Esophagus muscularis mucosa (tissue), 4 donors: ENCODE measurements around the gene PCDH9. TPM values are rescaled to one million over a fixed set of nuclear protein-coding genes. Genes with fewer than 3 reads are reported as not detected.

ENCODE experiments used
- DNase-seq: peaks from one replicate; pipeline ENCODE4 v3.0.0-alpha.2; 2017; ENCODE audit errors: extremely low spot score
- H3K27ac ChIP-seq, 4 donors: fragments of 200-600 bp; sonication (generic); replicated peaks in 1 of 4; 1 replicate in 3 of 4; 2 replicates in 1 of 4; pipeline ENCODE4 v1.5.1; 2016 to 2019; ENCODE audit warnings: mild to moderate bottlenecking in 1 of 4
- H3K27me3 ChIP-seq, 4 donors: fragments of 200-600 bp; sonication (generic); one replicate each; pipeline versions ENCODE4 v1.5.1 to v1.6.0; 2016 to 2019
- H3K36me3 ChIP-seq, 4 donors: fragments of 200-600 bp; sonication (generic); one replicate each; pipeline ENCODE4 v1.5.1; 2016 to 2019
- H3K4me1 ChIP-seq, 4 donors: fragments of 200-600 bp; sonication (generic); one replicate each; pipeline ENCODE4 v1.5.1; 2016 to 2019
- H3K4me3 ChIP-seq, 4 donors: fragments of 200-600 bp; sonication (generic); 1 replicate in 2 of 4; 2 replicates in 2 of 4; pipeline ENCODE4 v1.5.1; 2016 to 2019; ENCODE audit warnings: mild to moderate bottlenecking in 4 of 4, moderate library complexity in 1 of 4
- H3K9me3 ChIP-seq, 4 donors: fragments of 200-600 bp; sonication (generic); 1 replicate in 3 of 4; 2 replicates in 1 of 4; pipeline ENCODE4 v1.5.1; 2016 to 2019
- CTCF ChIP-seq, 3 experiments: fragments of 200-600 bp in 2 of 3; fragments of 450-650 bp in 1 of 3; sonication (generic) in 2 of 3; IDR thresholded peaks; one replicate each; pipeline ENCODE4 v1.5.1; 2017 to 2019; ENCODE audit warnings: antibody characterized with exemption in 3 of 3, mild to moderate bottlenecking in 2 of 3, moderate library complexity in 1 of 3
- EP300 ChIP-seq: sonication (generic); formaldehyde crosslinking; IDR thresholded peaks from one replicate; pipeline ENCODE4 v1.6.1; 2017; ENCODE audit warnings: antibody characterized with exemption
- POLR2A ChIP-seq: fragments of 450-650 bp; IDR thresholded peaks from one replicate; pipeline ENCODE4 v1.6.1; 2017; ENCODE audit warnings: antibody characterized with exemption, moderate library complexity, mild to moderate bottlenecking, low read depth
- POLR2AphosphoS5 ChIP-seq, 2 donors: sonication (generic); formaldehyde crosslinking; IDR thresholded peaks; one replicate each; pipeline ENCODE4 v1.6.1; 2017; ENCODE audit warnings: antibody characterized with exemption in 2 of 2
- WGBS: methylation state at CpG from one replicate; pipeline ENCODE4 v1.1.5; 2018; 5-methylcytosine and 5-hydroxymethylcytosine counted together
- intact Hi-C: fragments of 100-400 bp; cut with DNase I; formaldehyde crosslinking; loops from one replicate; pipeline ENCODE4 v1.15.1; 2023
- total RNA-seq, 4 donors: library from RNA; depleted of rRNA; stranded (reverse); fragments of >200 nt; gene quantifications; one replicate each; pipeline versions ENCODE4 v1.1.0 to v1.2.1, GENCODE V29; 2016

The PCDH9 gene
- total RNA-seq, 4 donors from 2014 or later = 33.8 to 81.8 (median 49.1) TPM

- Histone ChIP-seq H3K4me3 (no peak overlapping the region), H3K9me3 (no peaks in the 10 kb centered on the region), H3K27me3 (no peaks in the 10 kb centered on the region), H3K27ac (no peak overlapping the region), H3K36me3 (no peaks in the 10 kb centered on the region), H3K4me1 (no peaks in the 10 kb centered on the region)
- intact Hi-C loops = no loop called here
- DNase-seq = no peak
- WGBS = 78% methylated on average over 7 of the region's 7 CpGs
- TF ChIP-seq EP300 (no peak), POLR2A (no peak), POLR2AphosphoS5 (IDR thresholded peaks at IDR 0.05) (no peak), CTCF (IDR thresholded peaks at IDR 0.05) (no peak)
Measured at GRCh38 chr13:66617786-66618185, 612.4 kb downstream of the PCDH9 start.

GRCh38 chr13:66612983-66613382 lies 617.2 kb downstream of the PCDH9 start:
- TF ChIP-seq POLR2AphosphoS5 (IDR thresholded peaks at IDR 0.05) (no peak), POLR2A (no peak), EP300 (no peak), CTCF (IDR thresholded peaks at IDR 0.05) (no peak)
- H3K4me1 ChIP-seq = no peaks in the 10 kb centered on the region
- no peaks in the 10 kb centered on the region for H3K9me3 ChIP-seq
- H3K27me3 ChIP-seq = no peaks in the 10 kb centered on the region
- no peak overlapping the region for H3K27ac ChIP-seq
- no peak overlapping the region for H3K4me3 ChIP-seq
- no peaks in the 10 kb centered on the region for H3K36me3 ChIP-seq
- intact Hi-C loops = no loop called here
- DNase-seq = no peak
- 97% methylated on average over 6 of the region's 6 CpGs for WGBS

- Histone ChIP-seq H3K27me3 (no peaks in the 10 kb centered on the region), H3K27ac (no peak overlapping the region), H3K36me3 (no peaks in the 10 kb centered on the region), H3K4me1 (no peaks in the 10 kb centered on the region), H3K9me3 (no peaks in the 10 kb centered on the region), H3K4me3 (no peak overlapping the region)
- intact Hi-C loops = no loop called here
- WGBS = 45% methylated on average over 3 of the region's 3 CpGs
- TF ChIP-seq POLR2AphosphoS5 (IDR thresholded peaks at IDR 0.05) = no peak
- TF ChIP-seq POLR2A = no peak
- no peak for TF ChIP-seq CTCF (IDR thresholded peaks at IDR 0.05)
- TF ChIP-seq EP300 = no peak
- no peak for DNase-seq
Measured at GRCh38 chr13:66586489-66586888, 643.6 kb downstream of the PCDH9 start.

GRCh38 chr13:66585669-66586203 lies 644.4 kb downstream of the PCDH9 start:
- intact Hi-C loops = no loop called here
- Histone ChIP-seq H3K4me3 (no peak overlapping the region), H3K27me3 (no peaks in the 10 kb centered on the region), H3K36me3 (no peaks in the 10 kb centered on the region), H3K9me3 (no peaks in the 10 kb centered on the region), H3K4me1 (no peaks in the 10 kb centered on the region), H3K27ac (no peak overlapping the region)
- TF ChIP-seq EP300 (no peak), POLR2AphosphoS5 (IDR thresholded peaks at IDR 0.05) (no peak), POLR2A (no peak), CTCF (IDR thresholded peaks at IDR 0.05) (no peak)
- DNase-seq = no peak
- 92% methylated on average over 1 of the region's 1 CpG for WGBS

- DNase-seq = no peak
- H3K9me3 ChIP-seq = no peaks in the 10 kb centered on the region
- no peaks in the 10 kb centered on the region for H3K4me1 ChIP-seq
- H3K27me3 ChIP-seq = no peaks in the 10 kb centered on the region
- intact Hi-C loops = no loop called here
- TF ChIP-seq POLR2AphosphoS5 (IDR thresholded peaks at IDR 0.05) (no peak), CTCF (IDR thresholded peaks at IDR 0.05) (no peak), POLR2A (no peak), EP300 (no peak)
- no peak overlapping the region for H3K27ac ChIP-seq
- no peak overlapping the region for H3K4me3 ChIP-seq
- WGBS = 90% methylated on average over 2 of the region's 2 CpGs
- H3K36me3 ChIP-seq = no peaks in the 10 kb centered on the region
Measured at GRCh38 chr13:66581675-66582074, 648.5 kb downstream of the PCDH9 start.
